HCT116 (cell line): ENCODE results near the gene IL3.

ENCODE experiments used
- ATF3 ChIP-seq: IDR thresholded peaks from 2 replicates; pipeline ENCODE4 v1.6.1; 2012
- CEBPB ChIP-seq: IDR thresholded peaks from 2 replicates; pipeline ENCODE4 v1.6.1; 2012; ENCODE audit warnings: low read depth
- MAX ChIP-seq: IDR thresholded peaks from 2 replicates; pipeline ENCODE4 v1.6.1; 2012
- POLR2A ChIP-seq: IDR thresholded peaks from 2 replicates; pipeline ENCODE4 v1.7.0; 2011; ENCODE audit warnings: borderline replicate concordance; ENCODE audit not compliant: insufficient read depth, insufficient read length; ENCODE audit errors: extremely low read depth
- REST ChIP-seq: IDR thresholded peaks from 2 replicates; pipeline ENCODE4 v1.6.1; 2012; ENCODE audit warnings: low read depth
- SP1 ChIP-seq: IDR thresholded peaks from 2 replicates; pipeline ENCODE4 v1.6.1; 2012; ENCODE audit warnings: low read depth
- TCF7L2 ChIP-seq: IDR thresholded peaks from 2 replicates; pipeline ENCODE4 v1.7.0; 2011; ENCODE audit warnings: borderline replicate concordance, inconsistent platforms; ENCODE audit not compliant: insufficient read depth, insufficient read length; ENCODE audit errors: extremely low read depth
- ZFX ChIP-seq: fragments of 450-650 bp; IDR thresholded peaks from 2 replicates; pipeline ENCODE4 v1.6.1; 2017
- TF ChIP-seq, protein P1 (sequence below), 3 experiments: fragments of 200-600 bp in 1 of 3; sonication (generic) in 1 of 3; IDR thresholded peaks in 2 of 3; conservative IDR thresholded peaks in 1 of 3; 2 replicates each; pipeline ENCODE4 v1.5.1; 2012 to 2017; ENCODE audit warnings: low read depth in 2 of 3, low read length in 2 of 3, antibody characterized with exemption in 1 of 3, borderline replicate concordance in 1 of 3, control low read depth in 1 of 3, mild to moderate bottlenecking in 1 of 3, mixed read lengths in 1 of 3, mixed run types in 1 of 3, moderate library complexity in 1 of 3; ENCODE audit not compliant: insufficient read depth in 1 of 3

DNA sequence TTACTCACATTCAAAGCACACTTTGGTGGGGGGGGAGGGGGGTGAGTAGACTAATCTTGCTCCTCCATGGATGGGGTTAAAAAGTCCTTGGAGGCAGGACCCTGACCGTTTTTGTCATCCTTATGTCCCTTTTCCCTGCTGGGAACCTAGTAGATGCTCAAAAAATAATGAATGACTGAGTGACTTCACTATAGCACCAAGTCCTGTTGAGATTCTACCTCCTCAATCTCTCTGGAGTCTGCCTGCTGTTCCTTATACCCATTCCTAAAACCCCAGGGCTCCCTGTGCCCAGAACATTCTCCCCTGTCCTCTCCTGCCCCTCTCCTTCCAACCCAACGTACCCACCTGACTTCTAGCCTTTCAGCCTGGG lies 10.9 kb downstream of the IL3 start:
- TF ChIP-seq ATF3 (no peak), ZFX (no peak), CEBPB (no peak), POLR2A (no peak), SP1 (no peak), REST (no peak), MAX (no peak), TCF7L2 (no peak)
- TF ChIP-seq, protein P1, sequence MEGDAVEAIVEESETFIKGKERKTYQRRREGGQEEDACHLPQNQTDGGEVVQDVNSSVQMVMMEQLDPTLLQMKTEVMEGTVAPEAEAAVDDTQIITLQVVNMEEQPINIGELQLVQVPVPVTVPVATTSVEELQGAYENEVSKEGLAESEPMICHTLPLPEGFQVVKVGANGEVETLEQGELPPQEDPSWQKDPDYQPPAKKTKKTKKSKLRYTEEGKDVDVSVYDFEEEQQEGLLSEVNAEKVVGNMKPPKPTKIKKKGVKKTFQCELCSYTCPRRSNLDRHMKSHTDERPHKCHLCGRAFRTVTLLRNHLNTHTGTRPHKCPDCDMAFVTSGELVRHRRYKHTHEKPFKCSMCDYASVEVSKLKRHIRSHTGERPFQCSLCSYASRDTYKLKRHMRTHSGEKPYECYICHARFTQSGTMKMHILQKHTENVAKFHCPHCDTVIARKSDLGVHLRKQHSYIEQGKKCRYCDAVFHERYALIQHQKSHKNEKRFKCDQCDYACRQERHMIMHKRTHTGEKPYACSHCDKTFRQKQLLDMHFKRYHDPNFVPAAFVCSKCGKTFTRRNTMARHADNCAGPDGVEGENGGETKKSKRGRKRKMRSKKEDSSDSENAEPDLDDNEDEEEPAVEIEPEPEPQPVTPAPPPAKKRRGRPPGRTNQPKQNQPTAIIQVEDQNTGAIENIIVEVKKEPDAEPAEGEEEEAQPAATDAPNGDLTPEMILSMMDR (IDR thresholded peaks at IDR 0.05 in 2 of 3, conservative IDR thresholded peaks at IDR 0.05 in 1 of 3; ENCODE audit: borderline replicate concordance in 1 of 3, insufficient read depth in 1 of 3, low read depth in 2 of 3, low read length in 2 of 3), result no peak
